ENCODE data around the gene HLF.

The HLF gene

DNA sequence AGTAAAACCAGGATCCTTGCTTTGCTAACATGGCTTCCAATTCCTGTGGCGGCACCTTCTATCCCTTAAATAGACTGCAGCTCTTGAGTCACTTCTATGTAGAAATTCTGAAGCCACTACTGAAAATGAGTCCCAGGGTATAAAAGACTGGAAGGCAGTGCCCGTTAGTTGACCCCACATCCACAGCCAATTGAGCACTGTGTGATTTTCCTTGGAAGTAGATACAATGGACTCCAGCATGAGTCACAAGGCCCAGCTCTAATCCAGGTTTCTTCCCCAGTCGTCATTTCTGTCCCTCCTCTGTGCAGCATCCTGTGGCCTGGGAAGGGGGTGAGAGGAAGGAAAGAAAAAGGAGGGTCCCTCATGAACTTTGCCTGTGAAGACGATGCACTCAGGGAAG lies 69.5 kb downstream of the HLF start:
- DNase-seq, result no peak

- no peak for DNase-seq
These were observed 70.3 kb downstream of the HLF start for GRCh38 chr17:55334881-55335540.

- no peak for DNase-seq
These were observed 70.9 kb downstream of the HLF start for GRCh38 chr17:55335625-55336024.

DNA sequence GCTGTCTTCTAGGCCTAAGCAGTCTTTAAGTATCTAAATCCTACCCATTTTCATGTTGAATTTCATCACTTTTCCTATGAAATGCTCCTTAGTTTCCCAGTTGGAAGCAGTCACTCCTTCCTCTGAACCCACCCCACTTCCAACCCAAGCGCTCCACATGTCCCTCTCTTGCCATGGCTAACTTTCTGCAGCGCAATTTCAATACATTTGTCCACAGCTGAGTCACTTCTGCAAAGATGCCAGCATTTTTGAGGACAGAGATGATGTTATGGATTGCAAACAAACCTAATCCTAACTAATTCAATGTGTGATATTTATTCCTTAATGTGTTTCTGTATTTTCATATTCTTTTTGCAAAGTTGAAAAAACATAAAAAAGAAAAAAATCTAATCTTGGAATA lies 71.7 kb downstream of the HLF start:
- DNase-seq, result no peak

DNA sequence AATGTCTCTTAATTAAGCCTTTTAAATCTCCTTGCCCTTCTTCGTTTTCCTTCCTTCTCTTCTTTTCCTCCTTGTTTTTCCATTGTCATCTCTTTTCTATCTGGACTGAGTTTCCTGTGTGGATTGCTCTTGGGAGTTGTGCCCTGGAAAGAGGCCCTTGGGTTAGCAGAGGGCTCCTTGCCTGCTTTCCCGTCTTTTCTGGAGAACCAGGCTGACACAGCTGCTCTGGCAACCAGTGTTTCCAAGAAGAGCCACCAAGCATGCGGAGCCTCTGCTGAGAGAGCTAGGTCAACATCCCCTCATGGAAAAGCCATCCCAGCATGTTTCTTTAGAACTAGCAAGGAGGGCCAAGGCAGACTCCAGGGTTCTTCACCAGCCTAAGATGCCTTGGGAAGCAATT lies 75.4 kb downstream of the HLF start:
- no peak for DNase-seq

- DNase-seq, result no peak
These were observed 75.9 kb downstream of the HLF start for GRCh38 chr17:55340686-55341085.

GRCh38 chr17:55341432-55341831 lies 76.7 kb downstream of the HLF start:
- no peak for DNase-seq

DNA sequence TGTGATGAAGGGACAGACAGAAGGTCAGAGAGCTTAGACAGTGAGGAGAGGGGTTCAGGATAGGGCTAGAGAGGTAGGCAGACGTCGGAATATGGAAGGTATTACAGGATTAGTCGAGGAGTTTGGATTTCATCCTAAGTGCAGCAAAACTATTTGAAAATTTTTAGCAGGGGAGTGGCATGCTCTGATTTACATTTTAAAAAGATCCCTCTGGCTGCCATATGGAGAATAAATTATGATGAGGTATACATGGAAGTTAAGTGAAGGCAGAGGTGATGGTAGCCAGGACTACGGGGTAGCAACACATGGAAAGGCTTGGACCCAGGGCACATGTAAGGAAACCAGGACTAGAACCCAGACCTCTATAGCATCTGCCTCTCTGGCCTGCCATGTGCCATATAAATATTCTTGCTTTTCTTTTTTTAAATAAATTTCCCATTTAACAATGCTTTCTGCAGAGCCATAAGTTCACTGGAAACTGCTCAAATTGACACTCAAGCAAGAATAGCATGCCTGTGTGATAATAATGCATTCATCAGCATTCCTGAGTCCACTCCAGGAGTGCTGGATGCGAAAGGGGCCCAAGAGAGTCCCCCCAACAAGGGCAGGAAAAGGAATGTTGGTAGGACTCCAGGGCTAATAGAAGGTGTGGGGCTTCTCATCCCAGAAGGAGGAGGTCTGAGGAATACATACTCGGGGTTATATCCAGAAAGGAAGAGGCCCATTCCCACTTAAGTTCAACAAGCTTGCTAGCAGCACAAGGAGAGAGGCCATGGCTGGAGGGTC lies 78.2 kb downstream of the HLF start:
- DNase-seq, result no peak

DNA sequence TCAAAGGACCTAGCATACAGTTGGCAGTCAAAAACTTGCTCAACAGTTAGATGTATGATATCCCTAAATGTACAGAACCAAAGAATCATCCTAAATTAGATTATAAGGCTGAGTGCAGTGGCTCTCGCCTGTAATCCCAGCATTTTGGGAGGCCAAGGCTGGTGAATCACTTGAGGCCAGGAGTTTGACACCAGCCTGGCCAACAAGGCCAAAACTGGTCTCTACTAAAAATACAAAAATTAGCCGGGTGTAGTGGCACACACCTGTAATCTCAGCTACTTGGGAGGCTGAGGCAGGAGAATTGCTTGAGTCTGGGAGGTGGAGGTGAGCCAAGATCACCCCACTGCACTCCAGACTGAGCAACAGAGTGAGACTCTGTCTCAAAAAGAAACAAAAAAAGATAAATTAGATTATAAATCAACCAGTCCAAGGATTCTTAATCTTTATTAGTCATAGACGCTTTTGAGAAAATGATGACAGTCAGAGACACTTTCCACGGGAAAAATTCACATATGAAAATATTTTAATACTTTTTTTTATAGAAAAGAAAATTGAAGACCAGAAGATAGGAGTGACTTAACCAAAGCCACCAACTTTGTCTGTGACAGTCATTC lies 79.2 kb downstream of the HLF start:
- DNase-seq, result no peak

DNA sequence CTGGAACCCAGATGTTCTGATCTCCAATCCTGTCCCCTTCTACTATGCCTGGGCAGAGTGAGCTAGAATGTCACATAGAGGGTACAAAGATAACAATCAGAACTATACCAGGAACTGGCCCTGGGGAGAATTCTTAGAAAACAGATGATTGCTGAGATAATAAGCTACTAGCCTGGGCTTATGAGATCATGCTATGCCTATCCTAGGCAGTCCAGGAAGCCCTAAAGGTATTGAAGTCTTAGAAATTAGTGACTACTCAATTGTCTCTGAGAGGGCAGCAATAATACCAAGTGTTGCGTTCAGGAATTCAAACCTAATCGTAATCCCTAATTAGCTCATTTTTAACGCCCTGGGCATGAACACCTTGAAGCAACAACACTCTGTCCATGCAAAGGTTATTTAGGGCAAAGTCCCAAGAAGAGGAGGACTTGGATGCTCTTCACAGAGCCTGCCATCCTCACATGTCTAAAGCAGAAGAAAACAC lies 79.8 kb downstream of the HLF start:
- no peak for DNase-seq

GRCh38 chr17:55345132-55345531 lies 80.4 kb downstream of the HLF start:
- no peak for DNase-seq

DNA sequence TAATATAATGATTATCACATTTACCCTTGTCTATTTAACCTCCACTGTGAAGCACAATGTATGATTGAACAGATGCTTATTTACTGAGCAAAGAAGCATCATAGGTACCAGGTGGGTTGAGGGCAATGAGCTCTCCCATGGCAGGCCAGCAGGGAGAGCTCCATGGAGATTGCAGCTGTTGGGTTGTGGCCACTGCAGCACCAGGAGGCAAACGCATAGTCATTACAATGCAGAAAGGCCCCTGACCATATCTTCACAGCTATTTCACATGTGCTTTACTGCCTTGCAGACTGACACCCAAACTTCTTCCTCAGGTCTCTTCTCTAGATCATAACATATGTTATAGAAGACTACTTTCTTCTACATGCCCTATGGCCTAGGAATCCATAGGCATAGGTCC lies 81.9 kb downstream of the HLF start:
- DNase-seq, result no peak

DNA sequence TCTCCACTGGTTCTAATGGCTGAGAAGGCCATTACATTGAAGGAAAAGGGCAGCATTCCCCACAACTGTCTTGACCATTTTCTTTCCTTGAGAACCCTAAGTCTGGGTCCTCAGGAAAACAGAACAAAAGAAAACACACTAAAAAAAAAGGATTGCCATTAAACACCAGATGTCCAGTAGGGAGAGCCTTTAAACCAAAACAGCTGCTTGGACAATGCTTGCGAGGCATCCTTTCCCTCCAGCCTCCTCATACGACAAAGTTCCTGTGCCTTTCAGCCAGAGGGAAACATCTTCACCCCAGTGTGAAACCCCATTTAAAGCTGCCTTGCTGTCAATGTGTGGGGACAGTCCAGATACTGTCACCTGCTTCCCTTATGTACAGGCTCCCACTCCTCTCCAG lies 82.6 kb downstream of the HLF start:
- DNase-seq, result no peak

DNA sequence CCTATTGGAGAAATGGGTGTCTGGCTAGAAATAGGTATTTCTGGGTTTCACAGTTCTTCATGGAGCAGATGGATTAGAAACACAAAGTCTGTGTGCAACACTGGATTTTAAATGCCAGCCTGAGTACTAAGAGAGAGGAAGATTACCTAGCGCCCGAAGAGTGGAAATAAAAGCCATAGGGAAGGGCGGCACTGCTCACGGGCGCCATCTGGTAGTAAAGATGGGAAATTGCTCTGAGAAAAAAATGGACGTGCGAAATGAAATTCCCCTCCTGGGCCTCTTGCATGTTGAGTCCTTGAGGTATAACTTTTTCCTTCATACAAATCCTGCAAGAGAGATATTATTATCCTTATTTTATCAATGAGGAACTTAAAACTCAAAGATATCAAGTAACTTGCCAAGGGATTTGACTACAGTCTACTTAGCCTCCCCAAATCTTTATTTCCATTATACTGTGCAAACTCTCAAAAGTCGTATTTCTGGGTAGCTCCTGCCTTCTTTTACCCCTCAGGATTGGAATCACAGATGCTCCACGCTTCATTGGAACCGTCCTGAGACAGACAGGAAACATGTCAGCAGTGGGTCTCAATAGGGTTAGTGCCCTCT lies 84.1 kb downstream of the HLF start:
- peak; percentile 36 for DNase-seq

- DNase-seq, result no peak
These were observed 86.1 kb downstream of the HLF start for GRCh38 chr17:55350825-55351205.

GRCh38 chr17:55351226-55351625 lies 86.5 kb downstream of the HLF start:
- no peak for DNase-seq

DNA sequence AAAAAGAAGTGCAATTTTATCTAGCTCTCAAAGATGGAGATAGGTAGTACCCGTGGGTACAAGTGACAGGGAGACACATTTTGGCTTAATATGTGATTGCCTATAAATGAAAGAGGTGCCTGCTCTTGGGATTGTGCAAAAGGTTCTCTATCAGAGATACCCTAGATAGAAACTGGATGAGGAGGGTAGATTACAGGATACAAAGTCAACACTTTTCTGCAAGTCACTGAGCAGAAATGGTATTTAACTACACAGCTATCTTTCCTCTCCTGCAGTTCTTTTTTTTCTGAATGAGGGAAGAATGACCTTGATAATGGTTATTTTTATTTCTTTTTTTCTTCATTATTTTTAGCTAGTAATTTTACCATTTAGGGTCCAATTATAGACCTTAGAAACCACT lies 89.2 kb downstream of the HLF start:
- no peak for DNase-seq

- no peak for DNase-seq
These were observed 90.2 kb downstream of the HLF start for GRCh38 chr17:55354941-55355340.

GRCh38 chr17:55356434-55357328 lies 91.9 kb downstream of the HLF start:
- DNase-seq, result peak; percentile 74

DNA sequence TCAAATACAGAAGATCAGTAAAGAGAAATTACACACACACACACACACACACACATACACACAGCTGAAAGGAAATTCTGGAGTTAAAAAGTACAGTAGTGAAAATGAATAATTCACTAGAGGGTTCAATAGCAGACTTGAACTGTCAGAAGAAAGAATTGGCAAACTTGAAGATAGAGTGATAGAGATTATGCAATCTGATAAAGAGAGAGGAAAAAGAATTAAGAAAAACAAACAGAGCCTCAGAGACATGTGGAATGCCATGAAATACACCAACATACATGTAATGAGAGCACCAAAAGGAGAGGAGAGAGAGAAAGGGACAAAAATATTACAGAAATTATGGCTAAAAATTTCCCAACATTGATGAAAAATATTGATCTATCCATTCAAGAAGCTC lies 96.2 kb downstream of the HLF start:
- DNase-seq, result no peak

- no peak for DNase-seq
These were observed 98.3 kb downstream of the HLF start for GRCh38 chr17:55363033-55363432.

GRCh38 chr17:55366020-55366481 lies 101.3 kb downstream of the HLF start:
- DNase-seq, result no peak

DNA sequence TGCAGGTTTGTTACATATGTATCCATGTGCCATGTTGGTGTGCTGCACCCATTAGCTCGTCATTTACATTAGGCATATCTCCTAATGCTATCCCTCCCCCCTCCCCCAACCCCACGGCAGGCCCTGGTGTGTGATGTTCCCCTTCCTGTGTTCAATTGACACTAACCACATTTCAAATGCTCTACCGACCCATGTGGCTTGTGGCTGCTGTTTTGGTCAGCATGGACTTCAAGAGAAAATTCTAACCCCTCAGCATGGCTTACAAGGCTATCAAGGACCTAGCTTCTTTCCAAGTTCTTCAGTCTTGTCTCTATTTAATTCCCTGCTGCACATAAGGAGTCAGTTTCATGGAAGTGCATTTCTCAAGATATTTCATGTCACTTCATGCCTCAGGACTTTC lies 103.9 kb downstream of the HLF start:
- no peak for DNase-seq
